ENCODE measurements around the gene TDRD10. TPM values are rescaled to one million over a fixed set of nuclear protein-coding genes. Genes with fewer than 3 reads are reported as not detected.

Gene TDRD10
- total RNA-seq, 1 donor = not detected

DNA sequence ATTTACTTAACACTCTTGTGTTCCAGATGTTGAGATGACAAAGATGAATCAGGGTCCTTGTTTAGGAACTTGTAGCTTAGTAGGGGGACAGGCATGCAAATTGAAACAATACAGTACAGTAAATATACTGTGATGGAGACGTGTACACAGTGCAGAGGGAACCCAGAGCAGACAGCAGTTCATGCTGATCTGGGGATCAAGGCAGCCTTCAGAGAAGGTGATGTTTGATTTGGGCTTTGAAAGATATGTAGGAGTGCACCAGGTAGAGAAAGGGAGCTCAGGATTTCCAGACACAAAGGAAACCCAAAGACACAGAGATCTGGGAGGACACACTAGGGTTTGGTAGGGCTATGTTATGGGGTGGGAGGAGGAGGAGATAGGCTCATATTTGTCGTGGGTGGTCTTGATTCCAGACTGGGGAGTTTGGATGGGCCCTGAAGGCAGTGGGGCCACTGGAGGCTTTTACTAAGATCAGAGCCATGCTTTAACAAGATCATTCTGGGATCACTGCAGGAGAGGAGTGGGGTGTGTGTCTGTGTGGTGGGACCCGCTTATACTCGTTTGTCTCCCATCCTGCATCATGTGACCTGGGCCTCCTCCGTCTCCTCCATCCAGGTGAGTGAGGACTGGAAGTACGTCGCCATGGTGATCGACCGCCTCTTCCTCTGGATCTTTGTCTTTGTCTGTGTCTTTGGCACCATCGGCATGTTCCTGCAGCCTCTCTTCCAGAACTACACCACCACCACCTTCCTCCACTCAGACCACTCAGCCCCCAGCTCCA is 73.3 kb downstream of the TDRD10 start:
- H3K4me3 ChIP-seq (ENCODE audit: low read depth, low read length) = no peak overlapping the region
- no peak for DNase-seq (ENCODE audit: low read depth)
- TF ChIP-seq, protein P1, sequence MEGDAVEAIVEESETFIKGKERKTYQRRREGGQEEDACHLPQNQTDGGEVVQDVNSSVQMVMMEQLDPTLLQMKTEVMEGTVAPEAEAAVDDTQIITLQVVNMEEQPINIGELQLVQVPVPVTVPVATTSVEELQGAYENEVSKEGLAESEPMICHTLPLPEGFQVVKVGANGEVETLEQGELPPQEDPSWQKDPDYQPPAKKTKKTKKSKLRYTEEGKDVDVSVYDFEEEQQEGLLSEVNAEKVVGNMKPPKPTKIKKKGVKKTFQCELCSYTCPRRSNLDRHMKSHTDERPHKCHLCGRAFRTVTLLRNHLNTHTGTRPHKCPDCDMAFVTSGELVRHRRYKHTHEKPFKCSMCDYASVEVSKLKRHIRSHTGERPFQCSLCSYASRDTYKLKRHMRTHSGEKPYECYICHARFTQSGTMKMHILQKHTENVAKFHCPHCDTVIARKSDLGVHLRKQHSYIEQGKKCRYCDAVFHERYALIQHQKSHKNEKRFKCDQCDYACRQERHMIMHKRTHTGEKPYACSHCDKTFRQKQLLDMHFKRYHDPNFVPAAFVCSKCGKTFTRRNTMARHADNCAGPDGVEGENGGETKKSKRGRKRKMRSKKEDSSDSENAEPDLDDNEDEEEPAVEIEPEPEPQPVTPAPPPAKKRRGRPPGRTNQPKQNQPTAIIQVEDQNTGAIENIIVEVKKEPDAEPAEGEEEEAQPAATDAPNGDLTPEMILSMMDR (IDR thresholded peaks at IDR 0.05; ENCODE audit: insufficient read depth, low read depth, low read length) = no peak

- no peak for DNase-seq (ENCODE audit: low read depth)
- no peak overlapping the region for H3K4me3 ChIP-seq (ENCODE audit: low read depth, low read length)
- TF ChIP-seq, protein P1 (IDR thresholded peaks at IDR 0.05; ENCODE audit: insufficient read depth, low read depth, low read length) = no peak
Observed at GRCh38 chr1:154575951-154576566, 74.0 kb downstream of the TDRD10 start.

DNA sequence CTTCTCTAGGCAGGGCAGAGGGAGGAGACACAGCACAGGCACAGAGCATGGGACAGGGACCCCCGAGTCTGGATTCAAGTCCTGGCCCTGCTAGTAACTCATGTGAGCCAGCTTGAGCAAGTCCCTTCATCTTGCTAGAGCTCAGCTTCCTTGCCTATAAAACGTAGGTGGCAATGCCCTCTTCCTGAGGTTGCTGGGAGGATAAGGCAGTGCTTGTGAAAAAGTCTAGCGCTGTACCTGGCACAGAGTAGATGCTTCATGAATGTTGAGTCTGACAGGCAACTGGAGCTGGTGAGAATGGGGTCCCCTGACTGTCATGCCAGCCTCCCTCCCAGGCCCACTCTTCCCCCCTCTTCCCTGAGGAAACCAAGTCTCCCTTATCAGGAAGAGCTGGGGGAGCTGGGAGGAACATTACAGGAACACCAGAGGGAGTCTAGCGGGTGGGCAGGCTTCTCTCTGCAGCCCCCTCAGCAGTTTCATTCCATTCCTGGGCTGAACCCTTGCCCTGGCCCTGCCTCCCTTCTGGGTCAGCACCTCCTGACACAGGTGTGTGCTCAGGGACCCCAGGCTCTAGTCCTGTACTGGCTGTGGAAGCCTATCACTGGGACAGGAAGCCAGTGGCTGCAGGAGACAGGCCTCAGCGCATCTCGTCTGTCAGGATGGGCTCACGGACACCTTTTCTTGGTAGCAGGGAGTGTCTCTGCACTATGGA is 75.5 kb downstream of the TDRD10 start:
- no peak overlapping the region for H3K4me3 ChIP-seq (ENCODE audit: low read depth, low read length)
- no peak for DNase-seq (ENCODE audit: low read depth)
- TF ChIP-seq, protein P1 (IDR thresholded peaks at IDR 0.05; ENCODE audit: insufficient read depth, low read depth, low read length) = no peak

DNA sequence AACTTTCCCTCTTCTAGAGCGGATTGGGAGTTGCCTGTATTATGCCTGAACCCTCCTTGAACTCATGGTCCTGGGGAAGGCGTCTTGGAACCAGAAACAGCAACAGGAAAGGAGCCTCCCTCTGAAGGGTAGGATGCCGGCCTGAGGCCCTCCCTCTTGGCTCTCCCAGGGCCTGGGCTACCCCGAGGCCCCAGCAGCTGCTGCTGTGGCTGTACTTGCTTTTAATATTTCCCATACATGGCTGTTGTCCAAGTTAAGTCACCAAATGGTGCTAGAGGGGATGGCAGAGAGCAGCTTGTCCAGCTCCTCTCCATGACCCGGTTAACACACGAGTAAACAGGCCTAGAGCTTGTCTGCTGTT is 76.0 kb downstream of the TDRD10 start:
- TF ChIP-seq, protein P1 (IDR thresholded peaks at IDR 0.05; ENCODE audit: insufficient read depth, low read depth, low read length) = no peak
- H3K4me3 ChIP-seq (ENCODE audit: low read depth, low read length) = no peak overlapping the region
- peak; percentile 50 for DNase-seq (ENCODE audit: low read depth)

DNA sequence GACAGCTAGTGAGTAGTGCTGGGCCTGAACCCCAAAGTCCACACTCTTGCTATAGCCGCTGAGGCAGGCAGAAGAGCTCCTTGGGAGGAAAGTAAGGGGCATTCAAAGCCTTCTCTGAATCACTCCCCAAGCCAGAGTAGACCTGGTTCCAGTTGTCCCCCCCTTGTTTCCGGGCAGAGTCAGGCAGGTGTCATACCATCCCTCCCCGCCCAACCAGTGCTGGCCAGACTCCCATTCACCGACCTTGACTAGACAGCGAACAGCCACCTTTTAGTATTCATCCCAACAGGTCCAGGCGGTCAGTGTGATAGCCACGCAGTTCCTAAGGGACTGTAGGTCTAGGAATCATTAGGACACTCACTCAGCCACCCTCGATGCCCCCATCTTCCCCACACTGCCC is 77.4 kb downstream of the TDRD10 start:
- no peak overlapping the region for H3K4me3 ChIP-seq (ENCODE audit: low read depth, low read length)
- no peak for DNase-seq (ENCODE audit: low read depth)
- TF ChIP-seq, protein P1 (IDR thresholded peaks at IDR 0.05; ENCODE audit: insufficient read depth, low read depth, low read length) = no peak

- no peak for DNase-seq (ENCODE audit: low read depth)
- TF ChIP-seq, protein P1 (IDR thresholded peaks at IDR 0.05; ENCODE audit: insufficient read depth, low read depth, low read length) = no peak
- H3K4me3 ChIP-seq (ENCODE audit: low read depth, low read length) = no peak overlapping the region
Observed at GRCh38 chr1:154581766-154582165, 79.7 kb downstream of the TDRD10 start.
